Urothelium cell line (cell line): ENCODE results near the gene FOXL3.

Experiments
- DNase-seq: peaks from one replicate; pipeline ENCODE4 v3.0.0; 2011; ENCODE audit warnings: low spot score, mixed read lengths
- FAIRE-seq: peaks from 2 replicates; lab custom pipeline; 2011; peaks lifted over from hg19 to GRCh38; lab: Jason Lieb, UNC

FOXL3 gene

GRCh38 chr7:300546-301290, 10.7 kb downstream of the FOXL3 start:
- peak; percentile 100 for FAIRE-seq
- DNase-seq, result no peak

GRCh38 chr7:301291-302053, 11.5 kb downstream of the FOXL3 start:
- no peak for FAIRE-seq

GRCh38 chr7:302054-302992, 12.4 kb downstream of the FOXL3 start:
- no peak for DNase-seq

More at GRCh38 chr7:301291-302053, 11.5 kb downstream of the FOXL3 start:
- no peak for DNase-seq

GRCh38 chr7:303425-303824, 13.5 kb downstream of the FOXL3 start:
- DNase-seq, result no peak
- no peak for FAIRE-seq

More at GRCh38 chr7:302054-302992, 12.4 kb downstream of the FOXL3 start:
- FAIRE-seq, result peak; percentile 17

GRCh38 chr7:303884-304573, 14.1 kb downstream of the FOXL3 start:
- FAIRE-seq (no peak), DNase-seq (no peak)

GRCh38 chr7:304574-305409, 14.8 kb downstream of the FOXL3 start:
- peak; percentile 100 for FAIRE-seq
- DNase-seq, result no peak

GRCh38 chr7:305410-306151, 15.6 kb downstream of the FOXL3 start:
- no peak for FAIRE-seq
- no peak for DNase-seq

GRCh38 chr7:307970-308369, 18.0 kb downstream of the FOXL3 start:
- no peak for FAIRE-seq

GRCh38 chr7:309586-310228, 19.7 kb downstream of the FOXL3 start:
- FAIRE-seq (no peak), DNase-seq (no peak)

More at GRCh38 chr7:307970-308369, 18.0 kb downstream of the FOXL3 start:
- no peak for DNase-seq

GRCh38 chr7:311131-311680, 21.2 kb downstream of the FOXL3 start:
- FAIRE-seq (peak; percentile 94), DNase-seq (no peak)

GRCh38 chr7:311796-312195, 21.8 kb downstream of the FOXL3 start:
- no peak for DNase-seq
- FAIRE-seq, result no peak

- DNase-seq (no peak), FAIRE-seq (no peak)
Observed at GRCh38 chr7:312424-312823, 22.5 kb downstream of the FOXL3 start.

GRCh38 chr7:314853-315252, 24.9 kb downstream of the FOXL3 start:
- DNase-seq (no peak), FAIRE-seq (no peak)

- peak; percentile 73 for FAIRE-seq
Observed at GRCh38 chr7:315516-316265, 25.7 kb downstream of the FOXL3 start.

GRCh38 chr7:317643-318405, 27.9 kb downstream of the FOXL3 start:
- FAIRE-seq (no peak), DNase-seq (no peak)

More at GRCh38 chr7:315516-316265, 25.7 kb downstream of the FOXL3 start:
- no peak for DNase-seq

- no peak for DNase-seq
Observed at GRCh38 chr7:318476-318875, 28.5 kb downstream of the FOXL3 start.

More at GRCh38 chr7:318476-318875, 28.5 kb downstream of the FOXL3 start:
- peak; percentile 5 for FAIRE-seq
